HG02870 (cell line): ENCODE results near the gene CYP11A1.

Experiments
- ATAC-seq: cut with Tn5 transposase; IDR thresholded peaks from one replicate; pipeline ENCODE4 v1.9.1; 2021; ENCODE audit warnings: mild to moderate bottlenecking, moderate library complexity; ENCODE audit not compliant: unreplicated experiment

CYP11A1 gene

GRCh38 chr15:74305687-74306086, 61.8 kb downstream of the CYP11A1 start:
- no peak for ATAC-seq

- ATAC-seq: no peak
These were observed 63.0 kb downstream of the CYP11A1 start for GRCh38 chr15:74304431-74304830.

- no peak for ATAC-seq
These were observed 63.6 kb downstream of the CYP11A1 start for GRCh38 chr15:74303741-74304309.

DNA sequence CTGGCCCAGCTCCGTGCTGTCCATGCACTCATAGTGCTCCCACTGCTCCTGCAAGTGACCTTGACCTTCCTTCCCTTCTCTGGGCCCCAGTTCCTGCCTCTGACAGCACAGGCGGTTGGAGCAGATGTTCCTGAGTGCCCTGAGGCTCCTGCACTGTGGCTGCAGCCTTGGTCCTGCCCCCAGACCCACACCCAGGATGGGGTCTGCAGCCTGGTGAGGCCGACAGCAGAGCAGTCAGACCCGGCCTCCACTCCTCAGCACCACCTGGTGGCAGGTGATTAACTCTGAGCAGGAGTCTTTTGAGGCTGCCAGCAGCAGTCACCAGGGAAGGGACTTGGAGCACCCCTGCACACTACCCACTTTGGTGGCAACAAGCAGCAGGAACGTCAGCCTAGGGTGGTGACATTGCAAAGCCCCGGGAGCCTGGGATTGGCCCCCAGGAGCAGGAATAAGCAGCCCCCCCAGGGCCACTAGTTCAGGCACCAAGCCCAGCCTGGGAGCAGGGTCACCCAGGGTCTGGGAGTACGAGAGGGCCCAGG, 64.6 kb downstream of the CYP11A1 start:
- no peak for ATAC-seq

- ATAC-seq: no peak
These were observed 65.7 kb downstream of the CYP11A1 start for GRCh38 chr15:74301583-74302361.

DNA sequence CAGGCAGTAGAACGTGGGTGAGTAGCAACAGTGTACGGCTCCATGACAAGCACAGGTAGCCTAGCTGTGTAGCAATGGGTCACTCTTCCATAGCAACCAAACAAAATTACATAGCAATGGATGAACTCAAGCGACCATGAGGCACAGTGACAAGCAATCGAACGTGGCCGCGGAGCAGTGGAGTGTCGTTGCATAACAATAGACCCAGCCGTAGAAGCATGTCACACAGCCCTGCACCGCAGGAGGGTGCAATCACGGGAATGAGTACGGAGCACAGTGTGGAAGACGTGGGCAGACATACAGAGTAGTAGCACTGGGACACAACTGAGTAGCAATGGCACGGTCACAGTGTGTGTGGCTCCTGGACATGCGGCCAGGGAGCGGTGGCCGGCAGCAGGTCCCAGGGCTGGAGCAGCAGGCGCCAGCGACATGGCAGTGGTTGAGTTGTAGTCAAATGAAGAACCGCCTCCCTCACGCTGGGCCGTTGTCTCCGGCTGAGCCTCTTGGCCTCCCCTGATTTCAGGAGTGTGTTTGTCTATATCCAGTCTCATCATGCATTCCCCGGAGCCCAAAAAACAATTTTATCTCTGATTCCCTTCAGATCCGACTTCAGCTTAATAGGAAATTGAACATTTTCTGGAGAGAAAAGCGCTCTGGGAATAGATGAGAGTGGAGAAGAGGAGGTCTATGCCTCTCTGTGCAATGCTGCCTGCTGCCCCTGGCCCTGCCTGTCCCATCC, 67.2 kb downstream of the CYP11A1 start:
- no peak for ATAC-seq

GRCh38 chr15:74297887-74298286, 69.6 kb downstream of the CYP11A1 start:
- no peak for ATAC-seq

- ATAC-seq: no peak
These were observed 71.6 kb downstream of the CYP11A1 start for GRCh38 chr15:74295800-74296199.

GRCh38 chr15:74294010-74294409, 73.4 kb downstream of the CYP11A1 start:
- ATAC-seq: no peak

GRCh38 chr15:74293021-74293810, 74.2 kb downstream of the CYP11A1 start:
- no peak for ATAC-seq

GRCh38 chr15:74291101-74292071, 76.1 kb downstream of the CYP11A1 start:
- no peak for ATAC-seq

DNA sequence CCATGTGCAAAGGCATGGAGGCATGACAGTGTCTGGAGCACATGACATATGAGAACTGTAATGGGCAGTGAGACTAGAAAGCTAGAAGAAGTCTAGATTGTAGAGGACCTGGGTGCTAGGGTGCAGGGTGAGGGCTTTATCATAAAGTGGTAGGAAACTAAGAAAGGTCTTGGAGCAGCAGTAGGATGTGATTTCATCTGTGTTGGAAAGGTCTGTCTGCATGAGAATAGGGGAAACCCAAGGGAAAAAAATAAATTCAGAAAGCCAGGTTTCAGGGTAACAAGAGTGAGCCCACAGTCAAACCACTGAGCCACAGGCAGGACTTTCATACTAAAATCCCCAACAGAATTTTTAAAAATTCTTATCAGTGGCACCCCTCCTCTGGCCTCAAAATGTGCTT, 76.8 kb downstream of the CYP11A1 start:
- no peak for ATAC-seq

GRCh38 chr15:74289671-74290070, 77.8 kb downstream of the CYP11A1 start:
- ATAC-seq: no peak
